Measurements from ENCODE around the gene ADGRV1.

DNA sequence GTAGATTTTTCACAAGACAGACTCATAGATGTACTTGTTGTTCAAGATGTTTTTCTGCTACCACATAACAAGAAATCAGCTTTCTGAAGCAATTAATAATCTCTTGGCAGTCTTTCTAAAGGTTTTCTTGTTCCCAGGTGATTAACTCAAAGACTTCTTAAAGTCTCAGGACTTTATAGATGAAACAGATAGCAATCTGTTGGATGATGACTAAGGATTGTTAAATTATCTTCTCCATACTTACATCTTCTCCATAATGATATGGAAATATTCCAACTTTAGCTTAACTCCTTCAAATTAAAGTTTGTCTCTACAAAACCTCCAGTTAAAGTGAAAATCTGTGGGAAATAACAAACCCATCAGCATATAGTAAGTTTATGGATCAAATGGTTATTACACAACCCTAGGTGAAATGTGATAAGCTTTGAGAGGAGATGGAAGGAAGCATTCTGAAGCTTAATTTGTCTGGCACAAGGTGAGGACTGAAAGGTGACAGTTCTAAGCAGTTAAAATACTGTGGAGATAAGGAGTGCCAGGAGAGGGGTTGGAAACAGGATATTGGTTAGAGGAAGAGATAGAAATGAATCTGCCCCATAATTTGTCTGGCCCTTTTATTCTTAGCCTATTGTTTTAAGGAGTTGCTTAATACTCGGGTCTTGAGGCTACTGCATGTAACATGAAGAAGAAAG, 326.7 kb downstream of the ADGRV1 start:
- TF ChIP-seq, protein P1, sequence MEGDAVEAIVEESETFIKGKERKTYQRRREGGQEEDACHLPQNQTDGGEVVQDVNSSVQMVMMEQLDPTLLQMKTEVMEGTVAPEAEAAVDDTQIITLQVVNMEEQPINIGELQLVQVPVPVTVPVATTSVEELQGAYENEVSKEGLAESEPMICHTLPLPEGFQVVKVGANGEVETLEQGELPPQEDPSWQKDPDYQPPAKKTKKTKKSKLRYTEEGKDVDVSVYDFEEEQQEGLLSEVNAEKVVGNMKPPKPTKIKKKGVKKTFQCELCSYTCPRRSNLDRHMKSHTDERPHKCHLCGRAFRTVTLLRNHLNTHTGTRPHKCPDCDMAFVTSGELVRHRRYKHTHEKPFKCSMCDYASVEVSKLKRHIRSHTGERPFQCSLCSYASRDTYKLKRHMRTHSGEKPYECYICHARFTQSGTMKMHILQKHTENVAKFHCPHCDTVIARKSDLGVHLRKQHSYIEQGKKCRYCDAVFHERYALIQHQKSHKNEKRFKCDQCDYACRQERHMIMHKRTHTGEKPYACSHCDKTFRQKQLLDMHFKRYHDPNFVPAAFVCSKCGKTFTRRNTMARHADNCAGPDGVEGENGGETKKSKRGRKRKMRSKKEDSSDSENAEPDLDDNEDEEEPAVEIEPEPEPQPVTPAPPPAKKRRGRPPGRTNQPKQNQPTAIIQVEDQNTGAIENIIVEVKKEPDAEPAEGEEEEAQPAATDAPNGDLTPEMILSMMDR (IDR thresholded peaks at IDR 0.05; ENCODE audit: poor library complexity, severe bottlenecking), result no peak
- no peak for TF ChIP-seq RAD21 (conservative IDR thresholded peaks at IDR 0.05)
- TF ChIP-seq EP300 (conservative IDR thresholded peaks at IDR 0.05; ENCODE audit: poor library complexity, severe bottlenecking), result no peak
- no peak for TF ChIP-seq EZH2 (IDR thresholded peaks at IDR 0.05; ENCODE audit: borderline replicate concordance, insufficient read depth, low read length, poor library complexity, severe bottlenecking)
- TF ChIP-seq TAF1 (IDR thresholded peaks at IDR 0.05; ENCODE audit: low read depth), result no peak

All from neural cell (in vitro differentiated cells).